HG03442 (cell line): ENCODE data around the gene NRARP.

Experiments used
- ATAC-seq: cut with Tn5 transposase; IDR thresholded peaks from one replicate; pipeline ENCODE4 v1.9.1; 2021; ENCODE audit warnings: mild to moderate bottlenecking, moderate library complexity; ENCODE audit not compliant: unreplicated experiment

The NRARP gene

DNA sequence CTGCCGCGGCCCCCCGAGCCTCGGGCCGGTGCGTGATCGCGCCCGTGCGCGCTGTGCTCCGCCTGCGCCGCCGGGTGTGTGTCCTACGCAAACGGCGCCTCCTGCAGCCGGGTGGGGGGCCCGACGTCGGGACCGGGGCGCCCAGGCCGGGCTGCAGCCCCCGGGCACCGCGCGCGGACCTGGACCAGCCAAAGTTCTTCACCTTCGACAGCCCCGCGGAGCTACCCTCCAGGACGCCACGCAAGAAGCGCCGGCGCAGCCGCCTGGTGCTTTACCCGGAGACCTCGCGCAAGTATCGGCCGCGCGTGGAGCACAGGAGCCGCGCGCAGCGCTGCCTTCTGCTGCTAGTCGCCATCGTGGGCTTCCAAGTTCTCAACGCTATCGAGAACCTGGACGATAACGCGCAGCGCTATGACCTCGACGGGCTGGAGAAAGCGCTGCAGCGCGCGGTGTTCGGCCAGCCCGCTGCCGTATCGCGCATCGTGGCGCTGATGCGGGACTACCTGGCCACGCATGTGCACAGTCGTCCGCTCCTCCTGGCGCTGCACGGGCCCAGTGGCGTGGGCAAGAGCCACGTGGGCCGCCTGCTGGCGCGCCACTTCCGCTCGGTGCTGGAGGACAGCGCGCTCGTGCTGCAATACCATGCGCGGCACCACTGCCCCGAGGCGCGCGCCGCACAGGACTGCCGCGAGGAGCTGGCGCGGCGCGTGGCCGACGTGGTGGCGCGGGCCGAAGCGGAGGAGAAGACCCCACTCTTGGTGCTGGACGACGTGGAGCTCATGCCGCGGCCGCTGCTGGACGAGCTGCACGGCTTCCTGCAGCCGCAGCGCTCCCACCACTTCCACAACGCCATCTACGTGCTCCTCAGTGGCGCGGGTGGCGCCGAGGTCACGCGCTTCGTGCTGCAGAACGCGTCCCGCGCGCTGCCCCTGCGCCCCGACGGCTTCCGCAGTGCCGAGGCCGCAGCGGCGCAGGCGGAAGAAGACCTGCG, 23.1 kb downstream of the NRARP start:
- ATAC-seq, result no peak

DNA sequence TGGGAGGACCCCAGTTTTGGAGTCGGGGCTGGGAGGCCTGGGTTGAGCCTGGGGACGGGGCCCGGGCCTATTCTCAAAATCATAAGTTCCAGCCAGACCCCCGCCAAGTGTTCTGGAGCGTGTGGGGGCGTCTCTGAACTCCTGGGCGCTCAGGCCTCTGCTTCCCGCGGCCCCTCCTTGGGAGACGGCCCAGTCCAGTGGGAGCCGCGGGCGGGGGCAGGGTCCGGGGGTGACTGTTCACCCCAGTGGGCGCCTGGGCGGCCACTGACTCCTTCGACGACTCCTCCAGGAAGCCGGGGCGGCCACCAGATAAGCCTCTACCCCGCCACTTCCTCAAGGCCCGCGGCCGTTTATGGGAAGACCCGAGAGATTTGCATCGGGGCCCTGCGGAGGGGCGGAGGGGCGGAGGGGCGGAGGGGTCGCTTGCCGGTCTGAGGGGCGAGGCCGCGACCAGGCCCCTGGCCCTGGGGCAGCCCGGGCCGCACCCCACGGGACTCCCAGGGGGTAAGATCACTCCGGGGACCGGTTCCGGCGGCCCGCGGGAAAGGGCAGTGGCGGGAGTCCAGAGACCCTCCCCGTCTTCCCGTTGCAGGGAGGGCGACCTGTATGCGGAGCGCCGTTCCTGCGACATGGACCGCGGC, 23.9 kb downstream of the NRARP start:
- ATAC-seq, result no peak

DNA sequence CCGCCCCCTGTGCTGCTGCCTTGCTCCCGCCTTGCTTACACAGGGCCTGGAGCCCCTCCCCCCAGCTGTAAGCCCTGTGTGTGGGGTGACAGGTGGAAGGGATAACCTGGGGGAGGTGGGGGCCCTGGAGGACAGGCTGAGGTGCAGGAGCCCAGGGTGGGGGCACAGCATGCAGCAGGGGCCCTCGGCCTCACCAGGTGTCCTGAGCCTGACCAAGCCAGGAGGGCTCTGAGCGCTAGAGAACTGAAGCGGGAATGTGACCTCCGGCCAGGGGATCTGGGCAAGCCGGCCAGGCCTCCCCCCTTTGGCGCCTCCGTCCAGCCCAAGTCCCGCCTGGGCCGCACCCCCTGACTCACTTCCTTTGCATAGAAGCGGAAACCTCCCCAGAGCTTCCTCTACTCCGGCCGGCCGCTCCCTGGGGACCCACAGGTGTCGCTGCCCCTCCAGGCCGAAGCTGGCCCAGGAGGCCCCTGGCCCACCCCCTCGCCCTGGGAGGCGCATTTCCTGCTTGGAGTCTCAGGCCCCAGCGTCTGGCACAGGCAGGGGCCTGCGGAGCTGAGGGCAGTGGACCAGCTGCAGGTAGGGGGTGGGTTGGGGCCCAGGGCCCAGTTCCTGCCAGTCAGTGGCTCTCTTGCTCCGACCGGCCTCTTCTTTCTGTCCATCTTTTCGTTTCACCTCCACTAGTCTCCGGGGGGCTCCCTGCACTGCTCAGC, 24.6 kb downstream of the NRARP start, which contains the start of gene TOR4A:
TSS of gene TOR4A (plus strand) at position 398 of the 713 bp plus-strand sequence. CDS start 964 bp downstream, outside the sequence.
- ATAC-seq, result peak; percentile 74

DNA sequence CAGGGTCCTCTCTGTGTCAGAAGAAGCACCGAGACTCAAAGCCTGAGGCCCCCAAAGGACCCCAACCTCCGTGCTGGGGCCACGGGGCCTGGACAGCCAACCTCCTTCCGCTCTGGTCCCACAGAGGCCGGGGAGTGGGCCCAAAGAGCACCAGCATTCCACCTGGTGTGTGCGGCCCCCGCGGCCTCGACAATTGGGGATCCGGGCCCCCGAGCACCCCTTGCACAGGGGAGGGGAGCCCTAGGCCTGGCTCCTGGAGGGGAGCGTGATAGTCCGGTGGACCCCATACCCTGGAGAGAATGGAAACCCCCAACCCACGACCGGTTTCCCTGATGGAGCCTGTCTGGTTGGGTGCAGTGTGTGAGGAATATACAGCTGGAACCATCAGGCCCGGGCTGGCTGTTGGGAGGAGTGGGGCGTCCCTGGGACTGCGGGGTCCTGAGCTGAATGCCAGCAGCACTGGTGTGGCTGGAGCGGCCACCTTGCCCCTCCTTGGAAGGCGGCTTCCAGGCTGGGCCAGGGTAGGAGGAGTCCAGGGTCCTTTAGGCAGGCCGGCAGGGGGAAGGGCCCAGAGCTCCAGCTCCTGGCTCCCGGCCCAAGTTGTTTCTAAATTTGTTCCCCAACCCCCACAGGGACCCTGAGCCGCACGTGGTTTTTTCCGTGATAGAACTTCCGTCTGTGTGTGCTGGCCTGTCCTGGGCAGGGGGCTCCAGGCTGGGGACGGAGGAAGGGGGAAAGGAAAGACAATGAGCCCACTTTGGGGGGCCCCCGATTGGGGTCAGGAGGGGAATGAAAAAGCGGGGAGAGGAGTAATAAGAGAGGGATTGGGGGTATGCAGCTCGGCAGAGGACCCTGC, 25.4 kb downstream of the NRARP start:
- no peak for ATAC-seq

DNA sequence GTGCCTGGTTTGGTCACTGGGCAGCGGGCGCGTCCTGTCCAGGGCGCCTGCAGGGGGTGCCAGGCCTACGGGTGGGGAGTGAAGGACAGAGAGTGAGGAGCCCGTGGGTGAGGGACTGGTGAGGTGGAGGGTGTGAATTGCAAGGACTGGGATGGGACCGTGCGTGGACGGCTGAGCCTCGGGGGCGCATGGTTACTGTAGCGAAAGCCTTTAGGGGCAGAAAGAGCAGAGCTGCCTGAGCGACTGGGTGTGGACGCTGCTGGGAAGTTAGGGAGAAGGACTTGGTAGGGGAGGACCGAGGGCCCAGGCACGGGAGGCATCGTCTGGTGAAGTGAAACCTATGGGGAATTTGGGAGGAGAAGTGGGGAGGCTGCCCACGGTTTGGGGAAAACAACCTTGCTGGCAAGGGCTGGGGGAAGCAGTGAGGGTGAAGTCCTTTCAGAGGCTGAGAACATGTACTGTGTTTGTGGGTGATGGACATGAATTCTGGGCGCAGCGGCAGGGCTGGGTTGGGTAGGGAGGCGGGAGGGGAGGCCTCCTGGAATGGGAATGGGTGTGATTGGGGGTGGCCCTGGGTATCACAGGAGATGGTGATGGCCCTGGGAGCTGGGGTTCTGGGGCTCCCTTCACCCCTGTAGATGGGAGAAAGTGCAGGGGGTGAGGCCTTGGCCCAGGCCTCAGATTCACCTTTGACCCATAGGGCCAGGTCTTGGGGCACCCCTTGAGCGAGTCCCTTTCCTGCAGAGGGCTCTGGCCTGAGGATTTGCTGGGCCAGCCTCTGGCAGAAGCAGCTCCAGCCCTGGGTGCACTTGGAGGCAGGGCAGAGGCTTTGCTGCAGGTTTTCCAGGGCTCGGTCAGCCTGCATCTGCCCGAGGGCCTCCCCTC, 26.2 kb downstream of the NRARP start:
- ATAC-seq, result no peak

DNA sequence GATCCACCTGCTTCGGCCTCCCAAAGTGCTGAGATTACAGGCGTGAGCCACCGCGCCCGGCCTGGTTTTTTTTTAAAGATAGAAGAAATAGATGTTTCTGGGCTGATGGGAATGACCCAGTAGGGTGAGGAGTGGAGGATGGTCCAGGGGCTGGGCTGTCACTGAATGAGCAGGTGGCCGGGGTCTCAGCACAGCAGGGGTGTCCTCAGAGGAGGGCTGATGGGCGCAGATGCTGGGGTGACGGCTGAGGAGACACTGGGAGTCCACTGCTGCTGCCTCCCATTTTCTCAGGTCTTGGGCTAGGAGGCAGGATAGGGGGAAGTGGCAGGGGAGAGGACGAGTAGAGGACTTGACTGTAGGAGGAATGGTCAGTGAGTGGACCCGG, 26.9 kb downstream of the NRARP start:
- no peak for ATAC-seq

DNA sequence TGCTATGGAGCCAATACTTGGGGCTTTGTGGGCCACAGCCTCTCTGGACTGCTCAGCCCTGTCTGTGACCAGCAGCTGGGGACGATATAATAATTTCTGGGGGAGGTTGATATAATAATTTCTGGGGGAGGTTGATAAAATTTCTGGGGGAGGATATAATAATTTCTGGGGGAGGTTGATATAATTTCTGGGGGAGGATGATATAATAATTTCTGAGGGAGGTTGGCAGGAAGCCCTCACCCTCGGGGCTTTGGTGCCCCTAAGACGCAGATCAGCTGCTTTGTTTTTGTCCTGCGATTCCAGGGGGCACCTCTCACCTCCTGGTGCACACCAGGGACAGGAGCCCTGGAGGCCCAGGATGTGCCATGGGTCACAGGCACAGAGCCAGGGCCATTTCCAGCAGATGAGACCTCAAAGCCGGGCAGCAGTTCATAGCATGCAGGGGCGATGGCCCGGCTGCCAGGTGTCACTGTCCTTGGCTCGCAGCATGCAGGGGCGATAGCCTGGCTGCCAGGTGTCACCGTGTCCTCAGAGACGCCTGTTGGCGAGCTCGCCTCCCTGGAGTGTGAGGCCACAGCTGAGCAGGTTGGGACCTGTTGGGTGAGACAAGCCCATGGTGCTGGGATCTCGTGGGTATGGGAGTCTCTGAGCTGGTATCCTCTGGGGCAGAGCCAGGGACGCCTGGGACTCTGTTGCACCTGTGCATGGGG, 28.3 kb downstream of the NRARP start:
- ATAC-seq, result no peak

DNA sequence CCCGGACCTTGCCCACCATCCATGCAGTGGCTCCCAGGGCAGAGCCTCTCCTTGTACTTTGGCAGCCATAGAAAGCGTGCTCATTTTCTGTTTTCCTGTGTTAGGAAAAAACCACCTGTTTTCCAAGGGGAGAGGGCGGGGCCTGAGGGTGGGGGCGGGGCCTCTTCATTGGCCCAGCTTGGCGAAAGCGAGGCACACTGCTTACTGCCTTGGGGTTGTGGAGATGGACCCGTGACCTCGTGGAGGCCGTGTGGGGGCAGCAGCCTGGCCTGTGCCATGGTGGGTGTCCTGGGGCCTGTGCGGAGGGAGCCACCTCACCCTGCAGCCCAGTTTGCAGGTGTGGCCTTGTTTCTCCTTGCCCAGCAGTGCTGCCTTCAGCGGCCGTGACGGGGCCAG, 29.0 kb downstream of the NRARP start:
- ATAC-seq, result no peak

DNA sequence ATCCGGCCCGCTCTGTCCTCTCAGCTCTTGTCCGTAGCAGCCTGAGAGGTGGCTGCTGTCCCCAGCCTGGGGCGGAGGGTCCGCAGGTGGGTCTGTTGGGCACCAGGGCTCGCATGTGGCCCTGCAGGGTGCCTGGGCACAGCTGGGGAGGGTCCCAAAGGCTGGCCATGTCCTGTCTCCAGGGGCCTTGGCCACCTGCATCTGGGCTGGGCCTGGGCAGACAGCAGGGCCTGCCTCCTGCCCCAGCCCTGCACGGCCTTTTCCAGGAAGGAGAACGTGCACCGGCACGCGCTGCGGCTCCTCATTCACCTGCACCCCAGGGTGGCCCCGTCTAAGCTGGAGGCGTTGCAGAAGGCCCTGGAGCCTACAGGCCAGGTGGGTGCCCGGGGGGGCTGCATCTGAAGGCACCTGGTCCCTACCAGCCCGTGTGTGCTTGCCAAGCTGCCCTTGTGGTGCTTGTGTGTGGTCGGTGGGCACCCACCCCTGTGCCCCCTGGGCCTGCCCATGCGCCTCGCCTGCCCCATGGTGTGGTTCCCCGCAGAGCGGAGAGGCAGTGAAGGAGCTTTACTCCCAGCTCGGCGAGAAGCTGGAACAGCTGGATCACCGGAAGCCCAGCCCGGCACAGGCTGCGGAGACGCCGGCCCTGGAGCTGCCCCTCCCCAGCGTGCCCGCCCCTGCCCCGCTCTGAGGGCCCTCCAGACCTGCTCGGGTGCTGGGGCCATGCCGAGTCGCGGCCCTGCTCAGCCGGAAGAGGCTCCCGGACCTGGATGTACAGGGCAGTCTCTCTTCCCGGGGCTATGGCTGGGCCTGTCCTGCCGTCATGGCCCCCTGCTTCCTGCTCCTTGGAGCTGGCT, 29.6 kb downstream of the NRARP start:
- ATAC-seq, result no peak

DNA sequence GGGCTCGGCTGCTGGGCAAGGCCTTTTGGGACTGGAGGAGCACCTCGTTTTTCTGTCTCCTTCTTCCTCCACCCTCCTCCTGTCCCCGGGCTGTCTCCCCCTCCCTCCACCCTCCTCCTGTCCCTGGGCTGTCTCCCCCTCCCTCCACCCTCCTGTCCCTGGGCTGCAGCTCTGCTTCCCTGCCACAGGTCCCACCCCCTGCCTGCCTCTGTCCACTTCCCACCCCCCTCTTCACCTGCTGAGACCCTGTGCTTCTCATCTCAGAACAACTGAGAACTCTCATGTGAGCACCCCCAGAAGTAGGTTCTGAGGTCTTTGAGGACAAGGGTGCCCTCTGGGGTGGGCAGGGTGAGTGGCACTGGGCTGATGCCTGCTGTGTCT, 30.4 kb downstream of the NRARP start:
- no peak for ATAC-seq

DNA sequence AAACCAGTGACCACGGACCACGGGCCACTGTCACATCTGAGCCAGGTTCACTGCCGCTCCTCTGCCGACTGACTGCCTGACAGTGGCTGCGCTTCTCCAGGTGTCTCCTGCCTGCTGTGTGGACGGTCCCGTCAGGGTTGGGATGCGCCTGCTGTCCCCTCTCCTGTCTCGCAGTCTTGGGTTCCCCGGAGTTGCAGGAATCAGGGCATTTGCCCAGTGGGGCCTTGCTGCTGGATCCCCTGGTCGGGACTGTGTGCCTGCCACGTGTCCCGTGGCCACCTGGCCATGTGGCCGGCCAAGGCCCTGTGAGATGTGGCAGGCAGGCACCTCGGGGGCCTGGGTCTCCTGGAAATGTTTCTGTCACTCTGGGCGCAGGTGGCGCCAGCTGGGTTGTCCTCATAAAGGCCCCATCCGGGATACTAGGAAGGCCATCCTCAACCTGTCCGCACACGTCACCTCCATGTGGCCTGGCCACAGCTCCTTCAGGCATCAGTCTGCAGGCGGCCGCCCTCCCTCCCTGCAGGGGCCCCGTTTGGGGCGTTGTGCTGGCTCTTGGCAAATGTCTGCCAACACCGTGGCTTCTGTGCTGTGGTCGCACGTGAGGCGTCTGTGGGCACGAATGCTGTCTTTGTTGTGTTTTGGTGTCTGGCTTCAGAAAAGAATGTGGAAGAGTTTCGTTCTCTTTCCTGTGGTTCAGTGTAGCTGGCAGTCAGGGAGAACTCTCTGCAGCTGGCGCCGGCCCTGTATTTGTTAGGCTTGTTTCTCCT, 31.0 kb downstream of the NRARP start:
- no peak for ATAC-seq

DNA sequence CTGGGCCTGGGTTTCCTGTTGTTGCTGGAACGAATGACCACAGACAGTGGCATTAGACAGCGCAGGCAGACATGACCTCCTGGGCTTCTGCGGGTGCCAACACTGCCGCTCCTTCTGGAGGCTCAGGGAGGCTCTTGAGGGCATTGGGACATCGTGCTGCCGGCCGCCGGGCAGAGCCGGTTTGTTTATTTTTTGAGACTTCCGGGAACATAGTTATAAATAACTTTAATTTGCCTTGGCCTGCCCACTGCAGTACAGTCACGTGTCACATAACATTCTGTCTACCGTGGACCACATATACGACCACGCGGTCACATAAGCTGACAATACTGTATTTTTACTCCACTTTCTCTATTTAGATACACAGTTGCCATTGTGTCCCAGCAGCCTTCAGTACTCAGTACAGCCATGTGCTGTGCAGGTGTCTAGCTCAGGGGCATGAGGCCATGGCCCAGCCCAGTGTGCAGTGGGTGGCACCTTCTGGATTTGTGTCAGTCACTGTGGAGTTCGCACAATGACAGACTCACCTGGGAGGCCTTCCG, 32.8 kb downstream of the NRARP start:
- ATAC-seq, result no peak

DNA sequence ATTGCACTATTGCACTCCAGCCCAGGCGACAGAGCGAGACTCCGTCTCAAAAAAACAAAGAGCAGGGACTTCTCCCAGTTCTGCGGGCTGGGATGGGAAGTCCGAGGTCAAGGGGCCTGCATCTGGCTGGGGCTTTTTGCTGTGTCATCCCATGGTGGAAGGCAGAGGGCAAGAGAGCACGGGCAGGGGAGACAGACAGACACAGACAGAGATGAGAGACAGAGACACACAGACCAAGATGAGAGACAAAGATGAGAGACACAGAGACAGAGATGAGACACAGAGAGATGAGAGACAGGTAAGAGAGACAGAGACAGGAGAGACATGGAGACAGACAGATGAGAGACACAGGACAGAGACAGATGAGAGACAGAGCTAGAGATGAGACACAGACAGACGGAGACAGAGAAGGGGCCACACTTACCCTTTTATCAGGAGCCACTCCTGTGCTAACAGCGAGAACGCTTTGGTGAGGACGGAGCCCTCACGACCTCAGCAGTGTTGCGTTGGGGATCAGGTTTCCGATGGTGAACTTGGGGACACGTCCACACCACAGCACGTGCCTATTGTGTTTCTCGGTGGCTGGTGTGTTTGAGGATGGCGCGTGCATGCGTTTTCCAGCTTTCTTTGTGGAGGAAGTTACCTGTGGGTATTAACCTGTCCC, 33.4 kb downstream of the NRARP start:
- ATAC-seq, result no peak

DNA sequence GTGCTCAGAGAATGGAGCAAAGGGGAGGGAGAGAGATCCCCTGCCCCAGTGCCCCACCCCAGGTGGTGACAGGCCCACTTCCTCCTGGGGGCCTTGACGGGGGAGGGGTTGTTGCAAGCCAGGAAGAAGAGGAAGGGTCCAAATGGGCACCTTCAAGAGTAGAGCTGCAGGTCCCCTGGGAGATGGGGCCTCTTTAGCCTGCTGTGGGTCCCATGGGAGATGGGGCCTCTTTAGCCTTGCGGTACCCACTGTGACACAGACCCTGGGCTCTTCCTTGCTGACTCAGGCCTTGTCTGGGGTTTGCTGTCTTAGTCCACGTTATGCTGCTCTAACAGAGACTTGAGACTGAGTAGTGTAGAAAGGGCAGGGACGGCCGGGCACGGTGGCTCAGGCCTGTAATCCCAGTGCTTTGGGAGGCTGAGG, 34.1 kb downstream of the NRARP start:
- ATAC-seq, result no peak

DNA sequence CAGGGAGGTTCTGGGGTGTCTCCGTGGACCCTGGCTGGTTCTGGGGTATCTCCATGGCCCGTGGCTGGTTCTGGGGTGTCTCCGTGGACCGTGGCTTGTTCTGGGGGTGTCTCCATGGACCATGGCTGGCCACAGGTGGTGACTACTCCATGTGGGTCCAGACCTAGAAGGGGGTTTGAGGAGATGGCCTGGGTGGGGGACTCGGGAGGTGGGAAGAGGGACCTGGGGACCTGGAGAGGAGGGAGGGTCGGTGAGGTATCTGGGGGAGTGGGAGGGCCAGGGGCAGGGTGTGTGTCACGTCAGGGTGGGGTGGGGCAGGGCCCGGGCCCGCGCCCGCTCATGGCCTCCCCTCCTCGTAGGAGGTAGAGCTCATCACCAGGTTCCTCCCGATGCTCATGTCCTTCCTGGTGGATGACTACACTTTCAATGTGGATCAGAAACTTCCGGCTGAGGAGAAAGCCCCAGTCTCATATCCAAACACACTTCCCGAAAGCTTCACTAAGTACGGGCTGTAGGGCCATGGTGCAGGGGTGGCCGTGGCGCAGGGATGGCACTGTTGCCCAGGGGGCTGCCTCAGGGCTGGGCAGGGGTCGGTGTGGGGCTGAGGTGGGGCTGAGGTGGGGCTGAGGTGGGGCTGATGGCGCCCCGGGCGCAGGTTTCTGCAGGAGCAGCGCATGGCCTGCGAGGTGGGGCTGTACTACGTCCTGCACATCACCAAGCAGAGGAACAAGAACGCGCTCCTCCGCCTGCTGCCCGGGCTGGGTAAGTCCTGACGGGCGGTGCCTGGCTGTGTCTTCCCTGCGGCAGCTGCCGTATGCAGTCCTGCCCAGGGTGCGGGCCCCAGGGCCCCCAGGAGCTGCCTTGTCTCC, 35.3 kb downstream of the NRARP start:
- no peak for ATAC-seq

DNA sequence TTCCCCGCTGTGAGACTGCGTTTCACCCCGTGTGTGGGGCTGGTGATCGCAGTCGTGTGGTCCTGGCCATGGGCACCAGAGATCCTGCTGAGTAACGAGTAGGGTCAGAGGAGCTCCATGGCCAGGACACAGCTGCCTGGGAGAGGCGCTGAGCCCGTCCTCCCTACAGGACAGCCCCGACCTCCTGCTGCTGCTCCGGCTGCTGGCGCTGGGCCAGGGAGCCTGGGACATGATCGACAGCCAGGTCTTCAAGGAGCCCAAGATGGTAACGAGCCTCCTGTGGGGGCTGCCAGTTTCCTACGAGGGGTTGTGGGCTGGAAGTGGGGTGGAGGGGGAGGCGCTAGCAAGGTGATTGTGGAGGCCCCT, 35.9 kb downstream of the NRARP start:
- ATAC-seq, result no peak
